Measurements from ENCODE around the gene SOBP.

DNA sequence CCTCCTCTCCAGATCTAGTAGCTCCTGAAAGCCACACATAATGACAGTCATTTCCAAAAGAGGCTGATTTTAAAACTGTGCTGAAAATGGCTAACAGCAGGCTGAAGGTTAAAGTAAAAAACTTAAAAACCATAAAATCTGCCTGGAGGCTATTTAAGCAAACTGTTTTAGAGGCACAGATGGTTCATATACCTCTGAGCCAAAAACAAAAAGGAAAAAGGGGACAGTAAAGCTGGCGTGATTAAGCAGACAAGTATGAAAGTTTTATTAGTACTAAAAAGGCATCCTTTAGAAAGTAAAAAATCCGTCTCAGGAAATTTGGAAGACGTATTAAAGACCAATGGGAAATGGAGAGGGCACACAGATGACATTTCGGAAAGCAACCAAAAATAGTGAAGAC is 55.8 kb downstream of the SOBP start:
- TF ChIP-seq, protein P1, sequence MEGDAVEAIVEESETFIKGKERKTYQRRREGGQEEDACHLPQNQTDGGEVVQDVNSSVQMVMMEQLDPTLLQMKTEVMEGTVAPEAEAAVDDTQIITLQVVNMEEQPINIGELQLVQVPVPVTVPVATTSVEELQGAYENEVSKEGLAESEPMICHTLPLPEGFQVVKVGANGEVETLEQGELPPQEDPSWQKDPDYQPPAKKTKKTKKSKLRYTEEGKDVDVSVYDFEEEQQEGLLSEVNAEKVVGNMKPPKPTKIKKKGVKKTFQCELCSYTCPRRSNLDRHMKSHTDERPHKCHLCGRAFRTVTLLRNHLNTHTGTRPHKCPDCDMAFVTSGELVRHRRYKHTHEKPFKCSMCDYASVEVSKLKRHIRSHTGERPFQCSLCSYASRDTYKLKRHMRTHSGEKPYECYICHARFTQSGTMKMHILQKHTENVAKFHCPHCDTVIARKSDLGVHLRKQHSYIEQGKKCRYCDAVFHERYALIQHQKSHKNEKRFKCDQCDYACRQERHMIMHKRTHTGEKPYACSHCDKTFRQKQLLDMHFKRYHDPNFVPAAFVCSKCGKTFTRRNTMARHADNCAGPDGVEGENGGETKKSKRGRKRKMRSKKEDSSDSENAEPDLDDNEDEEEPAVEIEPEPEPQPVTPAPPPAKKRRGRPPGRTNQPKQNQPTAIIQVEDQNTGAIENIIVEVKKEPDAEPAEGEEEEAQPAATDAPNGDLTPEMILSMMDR (IDR thresholded peaks at IDR 0.05) = no peak
- TF ChIP-seq POLR2AphosphoS5 (IDR thresholded peaks at IDR 0.05) = no peak

Measured in upper lobe of left lung (tissue), 4 donors.